Ramos (cell line): ENCODE measurements around the gene CD244.

Source experiments
- in situ Hi-C: fragments of 300-500 bp; cut with MboI; formaldehyde crosslinking; loops from one replicate; pipeline ENCODE4 v1.14.3; 2022; ENCODE audit warnings: low sequenced_read_pairs; ENCODE audit not compliant: unreplicated experiment

The CD244 gene

DNA sequence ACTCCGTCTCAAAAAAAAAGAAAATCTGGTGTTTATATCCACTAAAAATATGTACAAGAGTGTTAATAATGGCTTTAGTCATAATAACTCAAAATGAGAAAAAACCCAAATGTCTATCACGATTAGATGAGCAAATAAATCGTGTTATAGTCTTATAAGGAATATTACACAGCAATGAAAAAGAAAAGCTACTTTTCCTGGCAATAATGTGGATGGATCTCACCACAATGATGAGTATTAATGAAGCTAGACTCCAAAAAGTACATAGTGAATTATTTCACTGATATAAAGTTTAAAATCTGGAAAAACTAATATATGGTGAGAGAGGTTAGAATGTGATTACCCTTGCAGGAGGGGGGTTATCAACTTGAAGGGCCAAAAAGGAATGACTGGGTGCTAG, 9.7 kb downstream of the CD244 start:
- in situ Hi-C loops = no loop called here

DNA sequence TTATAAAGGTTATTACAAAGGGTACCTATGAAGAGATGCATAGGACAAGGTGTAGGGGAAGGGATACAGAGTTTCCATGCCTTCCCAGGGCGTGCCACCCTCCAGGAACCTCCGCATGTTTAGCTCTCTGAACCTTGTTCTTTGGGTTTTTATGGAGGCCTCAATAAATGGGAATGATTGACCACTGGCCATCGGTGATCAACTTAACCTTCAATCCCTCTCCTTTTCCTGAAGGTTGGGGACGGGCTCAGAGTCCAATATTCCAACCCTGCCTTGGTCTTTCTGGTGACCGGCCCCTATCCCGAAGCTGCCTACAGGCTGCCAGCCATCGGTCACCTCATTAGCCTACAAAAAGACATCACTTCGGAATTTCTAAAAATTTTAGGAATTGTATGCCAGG, 11.7 kb downstream of the CD244 start:
- in situ Hi-C loops = no loop called here

DNA sequence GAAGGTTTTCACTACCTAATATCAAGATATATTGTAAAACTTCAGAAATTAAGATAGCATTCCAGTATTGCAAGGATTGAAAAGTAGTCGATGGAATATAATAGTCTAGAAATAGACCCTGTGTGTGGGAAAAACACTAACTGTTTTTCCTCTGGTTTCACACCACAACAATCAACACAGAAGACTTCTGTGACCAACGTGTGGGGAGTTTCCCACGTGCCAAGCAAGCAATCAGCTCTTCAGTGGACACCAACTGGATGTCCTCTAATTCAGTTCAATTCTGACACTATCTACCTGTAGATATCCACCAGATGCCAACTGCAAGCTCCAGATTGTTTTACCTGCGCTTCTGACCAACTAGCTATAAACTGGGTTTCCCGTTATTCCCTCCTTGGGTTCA, 12.1 kb downstream of the CD244 start:
- in situ Hi-C loops = no loop called here

DNA sequence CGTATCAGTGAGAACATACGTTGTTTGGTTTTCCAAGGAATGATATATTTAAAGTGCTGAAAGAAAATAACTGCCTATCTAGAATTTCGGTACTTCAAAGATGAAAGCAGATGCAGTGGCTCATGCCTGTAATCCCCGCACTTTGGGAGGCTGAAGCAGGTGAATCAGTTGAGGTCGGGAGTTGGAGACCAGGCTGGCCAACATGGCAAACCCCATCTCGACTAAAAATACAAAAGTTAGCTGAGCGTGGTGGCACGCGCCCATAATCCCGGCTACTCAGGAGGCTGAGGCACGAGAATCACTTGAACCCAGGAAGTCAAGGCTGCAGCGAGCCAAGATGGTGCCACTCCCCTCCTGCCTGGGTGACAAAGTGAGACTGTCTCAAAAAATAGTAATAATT, 16.4 kb downstream of the CD244 start:
- in situ Hi-C loops = no loop called here

DNA sequence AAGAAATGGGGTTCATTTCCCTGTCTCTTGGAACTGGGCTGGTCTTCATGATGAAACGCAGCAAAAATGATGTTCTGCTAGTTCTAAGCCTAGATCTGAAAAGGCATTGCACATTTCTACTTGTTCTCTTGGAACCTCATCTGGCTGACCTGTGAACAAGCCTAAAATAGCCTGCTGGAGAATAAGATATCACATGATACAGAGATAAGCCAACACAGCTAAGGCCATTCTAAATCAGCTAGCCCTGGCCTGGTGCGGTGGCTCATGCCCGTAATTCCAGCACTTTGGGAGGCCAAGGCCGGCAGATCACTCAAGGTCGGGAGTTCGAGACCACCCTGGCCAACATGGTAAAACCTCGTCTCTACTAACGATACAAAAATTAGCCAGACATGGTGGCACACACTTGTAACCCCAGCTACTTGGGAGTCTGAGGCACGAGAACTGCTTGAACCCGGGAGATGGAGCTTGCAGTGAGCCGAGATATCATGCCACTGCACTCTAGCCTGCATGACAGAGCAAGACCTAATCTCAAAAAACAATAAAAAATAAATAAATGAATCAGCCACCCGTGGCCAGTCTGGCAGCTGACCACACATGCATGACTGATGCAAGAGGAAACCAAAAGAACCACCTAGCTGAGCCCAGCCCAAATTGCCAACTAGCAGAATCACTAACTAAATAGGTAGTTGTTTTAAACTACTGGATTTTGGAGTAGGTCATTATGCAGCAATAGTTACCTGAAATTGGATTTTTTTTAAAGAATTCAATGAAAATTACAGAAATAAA, 18.0 kb downstream of the CD244 start:
- in situ Hi-C loops = no loop called here

DNA sequence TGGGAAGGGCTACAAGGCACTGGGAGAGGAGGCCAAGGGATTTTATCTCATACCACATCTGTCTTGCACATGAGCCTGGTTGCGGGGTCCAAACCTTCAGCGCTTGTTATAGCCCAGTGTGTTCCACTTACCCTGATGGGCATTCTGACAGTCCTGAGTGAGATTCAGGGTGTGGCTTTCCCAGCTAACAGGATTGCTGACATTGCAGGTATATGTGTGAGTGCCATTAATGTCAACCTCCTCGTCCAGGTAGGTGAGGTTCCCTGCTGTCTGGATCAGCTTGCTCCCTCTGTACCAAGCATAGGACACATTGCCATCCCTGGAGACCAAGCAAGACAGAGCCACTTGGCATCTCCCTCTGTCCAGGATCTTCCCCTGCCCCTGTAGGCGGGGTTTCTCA, 21.6 kb downstream of the CD244 start:
- in situ Hi-C loops = no loop called here

DNA sequence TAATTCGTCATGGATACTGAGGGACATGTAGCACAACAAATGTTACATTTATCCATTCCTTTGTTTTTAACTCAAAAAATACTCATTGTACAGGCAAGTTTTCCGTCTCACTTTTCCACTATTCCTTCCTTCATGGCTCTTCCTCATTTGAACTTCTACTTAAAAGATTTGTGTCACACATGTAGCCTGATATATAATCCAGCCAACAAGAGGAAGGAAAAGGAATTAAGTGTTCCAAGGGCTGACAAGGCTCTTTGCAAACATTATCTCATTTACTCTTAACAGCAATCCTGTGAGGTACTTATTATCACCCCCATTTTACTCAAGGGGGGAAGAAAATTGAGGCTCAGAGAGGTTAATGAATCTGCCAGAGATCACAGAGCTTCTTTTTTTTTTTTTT, 22.9 kb downstream of the CD244 start:
- in situ Hi-C loops = loop anchor here (5.0 kb wide), 1 partner anchor 113 kb away; the partner anchor contains the start of gene ITLN2

DNA sequence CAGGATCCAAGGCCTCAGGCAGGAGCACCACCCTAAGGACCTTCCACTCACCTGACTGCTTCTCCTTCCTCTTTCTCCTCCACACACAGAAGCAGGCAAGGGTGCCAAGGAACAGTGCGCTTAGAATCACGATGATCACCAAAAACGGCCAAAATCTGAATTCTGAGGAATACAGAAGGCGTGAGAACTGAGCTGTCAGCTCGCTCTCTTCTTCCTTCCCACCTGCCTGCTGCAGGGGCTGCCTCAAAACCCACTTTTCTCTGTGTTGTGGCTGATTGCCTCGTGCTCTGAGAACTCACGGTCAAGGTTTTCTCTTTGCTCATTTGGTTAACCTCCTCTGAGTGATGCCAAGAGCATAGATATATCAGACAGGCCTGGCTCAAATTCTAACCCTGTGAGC, 23.8 kb downstream of the CD244 start:
- in situ Hi-C loops = loop anchor here (5.0 kb wide), 1 partner anchor 113 kb away; the partner anchor contains the start of gene ITLN2

DNA sequence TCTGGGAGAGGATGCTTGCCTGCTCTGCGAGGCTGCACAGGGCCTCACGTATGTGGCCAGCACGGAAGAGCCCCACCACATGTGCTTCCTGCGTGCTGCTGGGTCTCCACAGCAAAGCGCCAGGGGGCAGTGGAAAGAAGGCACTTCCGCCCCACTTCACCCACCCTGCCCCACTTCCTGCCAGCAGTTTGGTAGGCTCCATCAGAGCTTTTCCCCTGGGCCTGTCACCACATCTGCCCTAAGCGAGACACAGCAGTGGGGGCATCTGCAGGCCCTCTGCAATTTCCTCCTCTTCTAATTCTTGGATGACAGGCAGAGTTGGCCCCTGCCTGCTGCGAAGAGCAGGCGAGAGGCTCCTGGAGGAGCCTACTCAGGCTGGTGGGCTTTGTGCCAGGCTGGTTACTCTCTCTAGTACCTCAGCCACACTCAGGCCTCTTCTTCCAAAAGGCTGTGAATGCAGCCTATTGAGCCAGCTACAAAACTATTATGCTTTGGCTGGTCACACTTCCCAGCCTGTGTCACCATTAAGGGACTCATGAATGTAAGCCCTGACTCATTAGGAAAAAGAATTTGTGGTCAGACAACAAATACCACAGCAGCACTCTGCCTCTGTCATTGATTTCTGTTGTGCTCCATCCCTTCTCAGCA, 25.0 kb downstream of the CD244 start:
- in situ Hi-C loops = loop anchor here (5.0 kb wide), 1 partner anchor 115 kb away; the partner anchor contains the start of gene ITLN2

DNA sequence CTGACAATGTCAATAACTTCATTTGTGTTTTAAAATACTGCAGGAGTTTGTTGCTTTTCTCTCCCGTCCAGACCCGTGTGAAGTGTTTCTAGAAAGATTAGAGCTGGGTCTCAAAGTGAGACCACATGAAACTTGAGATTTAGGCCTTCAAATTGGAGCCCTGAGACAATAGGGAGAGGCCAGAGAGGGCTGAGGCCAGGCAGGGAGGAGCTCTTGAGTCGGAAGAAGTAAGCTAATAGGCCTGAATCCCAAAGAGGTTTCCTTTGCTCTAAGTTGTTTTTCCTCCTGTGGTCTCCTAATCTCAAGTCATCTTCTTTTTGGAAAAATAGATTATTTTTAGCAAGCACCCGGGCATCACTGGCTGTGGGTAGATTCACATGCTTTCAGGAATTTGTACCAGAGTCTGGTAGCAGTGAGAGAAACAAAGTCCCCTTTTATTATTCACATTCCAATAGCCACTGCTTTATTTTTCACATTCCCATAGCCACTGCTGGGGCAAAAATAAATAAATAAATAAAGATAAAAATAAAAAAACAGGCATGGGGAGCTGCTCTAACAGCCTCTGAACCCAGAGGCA, 25.6 kb downstream of the CD244 start:
- in situ Hi-C loops = loop anchor here (5.0 kb wide), 1 partner anchor 115 kb away; the partner anchor contains the start of gene ITLN2

DNA sequence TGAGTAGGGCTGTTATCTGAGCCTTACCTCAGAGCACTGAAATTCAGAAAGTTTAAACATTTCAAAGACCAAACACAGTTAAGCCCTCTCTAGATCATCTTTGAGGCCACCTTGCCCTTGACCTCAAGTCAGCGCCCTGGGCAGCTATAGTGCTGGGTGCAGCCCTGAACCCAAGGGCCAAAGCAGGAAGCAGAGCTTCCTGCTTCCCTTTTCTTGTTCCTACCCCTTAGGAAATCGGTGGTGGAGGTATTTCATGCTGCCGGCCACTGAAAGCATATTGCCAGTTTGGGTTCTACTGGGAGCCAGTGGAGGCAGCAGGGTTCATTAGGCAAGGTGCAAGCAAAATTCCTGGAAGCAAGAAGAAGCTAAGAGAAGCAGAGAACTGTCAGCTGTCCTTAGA, 26.1 kb downstream of the CD244 start:
- in situ Hi-C loops = loop anchor here (5.0 kb wide), 1 partner anchor 116 kb away; the partner anchor contains the start of gene ITLN2

DNA sequence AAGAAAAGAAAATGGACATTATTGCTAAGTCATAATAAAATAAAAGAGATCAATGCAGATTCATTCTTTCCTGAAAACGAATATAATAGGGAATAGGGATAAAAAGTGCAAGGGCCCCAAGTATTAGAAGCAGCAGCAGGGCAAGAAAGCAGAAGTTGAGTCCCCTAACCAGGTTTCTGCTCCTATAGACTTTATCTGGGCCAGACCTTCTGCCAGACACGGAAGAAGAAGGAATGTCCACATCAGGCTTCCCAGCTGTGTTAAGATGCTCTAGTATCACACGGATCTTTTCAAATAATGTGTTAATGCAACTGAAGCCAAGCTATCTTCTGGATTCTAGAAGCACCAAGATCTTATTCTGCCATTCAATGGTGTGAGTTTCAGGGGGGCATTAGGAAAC, 26.9 kb downstream of the CD244 start:
- in situ Hi-C loops = loop anchor here (5.0 kb wide), 1 partner anchor 117 kb away; the partner anchor contains the start of gene ITLN2

DNA sequence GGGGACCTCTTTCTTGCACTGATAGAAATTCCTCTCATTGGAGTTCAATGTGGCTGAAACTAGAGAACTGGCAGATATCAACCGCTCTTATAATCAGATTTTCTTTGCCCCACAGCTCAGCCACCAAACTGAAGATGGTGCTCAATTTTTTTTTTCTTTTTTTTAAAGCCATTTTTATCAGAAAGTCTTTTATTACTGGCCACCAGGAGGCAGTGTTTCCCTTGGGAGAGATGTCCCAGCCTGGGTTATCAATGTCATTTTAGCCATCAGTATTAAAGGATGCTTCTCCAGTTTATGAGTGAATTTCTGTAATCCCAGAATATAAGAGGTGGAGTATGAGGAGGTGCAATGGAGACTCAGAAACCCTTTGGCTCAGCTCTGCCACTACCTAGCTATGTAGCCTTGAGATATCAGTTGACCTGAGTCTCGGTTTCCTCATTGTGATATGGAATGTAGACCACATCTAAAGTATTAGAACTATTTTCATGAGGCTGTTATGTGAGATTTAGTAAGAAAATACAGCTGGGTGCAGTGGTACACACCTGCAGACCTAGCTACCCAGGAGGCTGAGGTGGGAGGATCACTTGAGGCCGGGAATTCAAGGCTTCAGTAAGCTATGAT, 27.6 kb downstream of the CD244 start:
- in situ Hi-C loops = loop anchor here (5.0 kb wide), 1 partner anchor 117 kb away; the partner anchor contains the start of gene ITLN2

DNA sequence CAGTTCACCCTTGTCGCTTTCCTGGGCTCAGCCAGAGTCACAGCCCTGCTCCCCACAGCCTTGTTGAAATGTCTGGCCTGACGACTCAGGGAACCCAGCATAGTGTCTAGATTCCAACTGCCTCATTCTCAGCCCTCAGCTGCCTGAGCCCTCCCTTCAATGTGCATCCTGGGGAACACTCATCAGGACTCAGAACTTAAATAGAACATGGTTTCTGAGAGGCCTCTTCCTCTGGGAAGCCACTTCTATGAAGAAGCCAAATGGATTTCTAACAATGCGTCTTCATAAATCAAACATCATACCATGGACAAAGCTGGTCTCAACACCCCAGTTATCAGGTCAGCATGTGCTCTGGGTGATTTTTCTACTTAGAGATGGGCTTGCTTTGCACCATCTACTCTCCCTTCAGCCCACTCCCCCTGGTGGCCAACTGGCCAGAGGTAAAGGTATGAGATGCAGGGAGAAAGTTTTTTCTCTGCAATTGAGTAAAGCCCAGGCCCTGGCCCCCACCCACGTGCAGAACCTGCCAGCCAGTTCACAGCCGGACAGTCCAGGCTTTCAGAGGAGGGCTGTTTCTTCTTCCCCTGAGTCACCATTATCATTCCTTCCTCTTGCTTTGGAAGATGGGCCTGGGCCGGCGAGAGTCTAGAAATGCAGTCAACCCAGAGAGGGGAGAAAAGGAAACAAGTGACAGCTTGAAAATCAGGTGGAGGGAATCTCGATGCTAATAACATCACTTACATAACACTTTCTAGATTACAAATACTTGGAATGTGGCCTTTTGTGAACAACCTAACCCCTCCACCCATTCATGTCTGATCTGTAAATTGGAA, 32.1 kb downstream of the CD244 start:
- in situ Hi-C loops = no loop called here

DNA sequence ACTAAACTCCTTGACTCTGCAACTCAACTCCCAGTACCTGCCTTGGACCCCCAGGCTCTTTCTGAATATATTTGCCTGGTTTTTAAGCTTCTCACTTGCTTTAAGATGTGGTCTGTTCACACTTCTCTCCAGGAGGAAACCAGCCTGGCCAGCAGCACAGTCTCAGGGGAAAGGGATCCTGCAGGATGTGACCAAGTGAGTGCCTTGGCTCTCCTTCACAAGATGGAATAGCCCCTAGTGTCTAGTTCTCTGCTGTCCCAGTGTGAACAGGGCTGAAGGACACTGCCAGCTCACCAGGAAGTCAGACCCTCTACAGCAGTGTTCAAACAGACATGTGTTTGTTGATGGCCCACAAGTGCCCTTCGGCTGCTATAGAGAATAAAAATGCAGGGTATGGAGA, 32.9 kb downstream of the CD244 start:
- in situ Hi-C loops = no loop called here

DNA sequence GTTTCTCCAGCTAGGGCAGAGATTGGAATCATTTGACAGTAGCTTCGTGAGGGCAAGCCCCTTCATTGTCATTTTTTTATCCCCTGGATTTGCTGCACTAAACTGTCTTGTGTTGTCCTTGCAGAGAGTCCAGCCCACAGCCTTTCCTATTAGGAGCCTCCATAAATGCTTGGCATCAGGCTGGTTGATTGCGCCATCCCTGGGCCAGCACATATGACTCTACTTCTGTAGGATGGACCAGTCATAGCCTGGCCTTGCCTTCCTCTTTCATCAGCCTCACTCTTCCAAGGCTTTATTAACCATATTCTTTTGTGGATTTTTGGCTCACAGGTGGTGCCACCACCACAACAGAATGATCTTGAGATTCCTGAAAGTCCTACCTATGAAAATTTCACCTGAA, 35.3 kb downstream of the CD244 start:
- in situ Hi-C loops = no loop called here

DNA sequence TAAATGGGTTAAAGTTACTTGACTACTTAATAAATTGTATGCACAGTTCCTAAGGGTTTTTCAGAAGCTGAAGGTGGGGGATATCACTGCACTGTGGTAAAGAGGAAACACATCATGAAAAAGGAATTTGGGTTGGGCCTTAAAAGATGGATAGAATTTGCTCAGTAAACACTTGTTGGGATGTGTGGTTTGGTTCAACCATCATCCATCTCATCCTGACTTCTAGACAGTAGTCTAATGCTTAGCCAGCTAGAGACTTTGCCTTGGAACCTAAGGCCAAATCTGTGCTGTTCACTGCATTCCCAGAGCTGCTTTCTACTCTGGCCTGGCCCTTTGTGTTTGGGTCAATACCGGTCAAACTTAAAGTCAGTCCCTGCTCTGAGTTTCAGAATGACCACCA, 36.1 kb downstream of the CD244 start:
- in situ Hi-C loops = no loop called here

DNA sequence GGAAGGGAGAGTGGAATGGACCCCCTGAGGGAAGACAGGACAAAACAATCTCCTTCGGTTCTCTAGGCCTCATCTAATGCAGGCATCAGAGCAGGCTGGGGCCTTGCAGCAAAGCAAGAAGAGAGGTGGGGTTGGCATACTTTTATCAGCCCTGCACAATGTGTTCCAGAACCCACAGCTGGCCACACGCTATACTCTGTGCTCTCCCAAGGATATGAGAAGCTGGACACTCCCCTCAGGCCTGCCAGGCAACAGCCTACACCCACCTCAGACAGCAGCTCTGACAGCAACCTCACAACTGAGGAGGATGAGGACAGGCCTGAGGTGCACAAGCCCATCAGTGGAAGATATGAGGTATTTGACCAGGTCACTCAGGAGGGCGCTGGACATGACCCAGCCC, 39.4 kb downstream of the CD244 start:
- in situ Hi-C loops = no loop called here

DNA sequence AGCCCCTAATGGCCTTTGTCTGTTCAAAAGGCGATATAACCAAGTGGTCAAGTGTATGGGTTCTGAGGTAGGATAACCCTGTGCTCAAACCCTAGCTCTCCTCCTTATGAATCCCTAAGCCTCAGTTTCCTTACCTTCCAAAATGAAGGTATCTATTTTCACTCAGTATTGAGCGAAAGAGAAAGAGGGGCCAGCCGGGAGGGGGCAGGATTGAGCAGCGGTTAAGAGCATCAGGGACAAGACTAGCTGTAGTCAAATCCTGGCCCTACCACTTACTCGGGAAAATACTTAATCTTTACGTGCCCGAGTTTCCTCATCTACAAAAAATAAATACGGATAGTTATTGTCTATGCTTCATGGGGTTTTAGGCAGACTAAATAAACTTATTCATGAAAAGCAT, 41.1 kb downstream of the CD244 start:
- in situ Hi-C loops = no loop called here

DNA sequence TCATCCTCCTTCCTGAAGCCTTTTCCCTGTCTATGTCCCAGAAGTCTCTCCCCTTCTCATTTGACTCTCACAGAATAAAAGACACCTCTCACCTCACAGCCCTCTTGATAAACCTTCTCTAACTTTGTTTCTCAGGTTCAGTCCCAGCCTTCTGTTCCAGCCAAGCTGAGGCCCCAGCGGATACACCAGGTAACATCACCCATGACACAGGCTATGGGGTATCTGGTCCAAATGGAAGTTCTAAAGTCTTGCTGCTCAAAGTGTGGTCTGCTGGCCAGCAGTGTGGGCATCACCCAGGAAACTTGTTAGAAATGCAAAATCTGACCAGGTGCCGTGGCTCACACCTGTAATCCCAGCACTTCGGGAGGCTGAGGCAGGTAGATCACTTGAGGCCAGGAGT, 43.5 kb downstream of the CD244 start:
- in situ Hi-C loops = no loop called here
